Measurements from ENCODE around the gene ANKRD6. TPM values are rescaled to one million over a fixed set of nuclear protein-coding genes. Genes with fewer than 3 reads are reported as not detected.

The ANKRD6 gene
- total and polyA plus RNA-seq, 9 donors, result 5.9 to 12.2 (median 7.7) TPM

DNA sequence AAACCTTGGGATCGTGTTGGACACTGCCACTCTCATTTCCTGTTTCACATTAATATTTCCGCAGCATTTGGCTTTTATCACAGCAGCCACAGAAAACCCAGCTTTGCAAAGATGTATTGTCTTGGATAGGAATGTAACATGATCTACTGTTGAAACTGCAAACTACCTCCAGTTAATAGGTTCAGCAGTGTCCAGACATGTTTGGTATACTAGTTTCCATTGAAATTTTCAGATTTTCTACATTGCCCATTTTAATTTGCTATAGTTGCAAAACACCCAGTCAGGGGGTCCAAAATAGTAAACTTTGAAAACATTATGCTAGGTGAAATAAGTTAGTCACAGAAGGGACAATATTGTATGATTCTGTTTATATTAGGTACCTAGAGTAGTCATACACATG is 3.3 kb downstream of the ANKRD6 start:
- H3K4me3 ChIP-seq (ENCODE audit: low read length), result no peak overlapping the region
- H3K27me3 ChIP-seq (ENCODE audit: control insufficient read depth, insufficient read depth, low read length), result peaks cover 8% of the 10 kb centered on the region
- no peaks in the 10 kb centered on the region for H3K36me3 ChIP-seq (ENCODE audit: control insufficient read depth, insufficient read depth, low read length)
- no peak for DNase-seq
- H3K27ac ChIP-seq (ENCODE audit: low read length), result no peak overlapping the region
- no peaks in the 10 kb centered on the region for H3K9me3 ChIP-seq (replicated peaks; ENCODE audit: control insufficient read depth, low read depth, low read length)
- no CpG with 5 or more reads among the region's 2 CpGs for WGBS (ENCODE audit: insufficient coverage)
- H3K4me1 ChIP-seq (ENCODE audit: control insufficient read depth, insufficient read depth, low read length), result peaks cover 8% of the 10 kb centered on the region

GRCh38 chr6:89438248-89438647 is 5.3 kb downstream of the ANKRD6 start:
- Histone ChIP-seq H3K4me1 (ENCODE audit: control insufficient read depth, insufficient read depth, low read length) (peaks cover 4% of the 10 kb centered on the region), H3K36me3 (ENCODE audit: control insufficient read depth, insufficient read depth, low read length) (no peaks in the 10 kb centered on the region), H3K27me3 (ENCODE audit: control insufficient read depth, insufficient read depth, low read length) (peaks cover 4% of the 10 kb centered on the region), H3K9me3 (replicated peaks; ENCODE audit: control insufficient read depth, low read depth, low read length) (no peaks in the 10 kb centered on the region), H3K27ac (ENCODE audit: low read length) (no peak overlapping the region), H3K4me3 (ENCODE audit: low read length) (no peak overlapping the region)
- WGBS (ENCODE audit: insufficient coverage), result no CpG with 5 or more reads among the region's 1 CpG
- DNase-seq, result no peak

- no peak overlapping the region for H3K27ac ChIP-seq (ENCODE audit: low read length)
- no peak for DNase-seq
These were observed 6.1 kb downstream of the ANKRD6 start for GRCh38 chr6:89439014-89439413.

DNA sequence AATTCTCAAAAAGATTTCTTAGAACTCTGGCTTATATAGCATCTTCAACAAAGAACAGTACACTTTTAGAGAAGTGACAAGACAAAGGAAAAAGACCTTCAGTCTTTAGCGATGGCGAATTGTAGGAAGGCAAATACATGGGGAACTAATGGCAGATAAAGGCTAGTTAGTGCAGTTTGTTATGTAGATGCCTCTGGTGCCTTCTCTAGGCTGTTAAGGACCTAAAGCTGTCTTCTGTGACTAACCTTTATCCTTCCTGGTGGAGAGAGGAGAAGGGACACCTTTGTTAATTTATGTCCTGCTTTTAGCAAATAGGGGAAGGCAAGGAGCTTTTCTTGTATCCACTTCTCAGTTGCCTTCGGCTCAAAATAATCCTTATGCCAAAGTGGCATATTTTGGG is 7.2 kb downstream of the ANKRD6 start:
- Histone ChIP-seq H3K36me3 (ENCODE audit: control insufficient read depth, insufficient read depth, low read length) (no peaks in the 10 kb centered on the region), H3K9me3 (replicated peaks; ENCODE audit: control insufficient read depth, low read depth, low read length) (no peaks in the 10 kb centered on the region), H3K4me1 (ENCODE audit: control insufficient read depth, insufficient read depth, low read length) (no peaks in the 10 kb centered on the region), H3K27me3 (ENCODE audit: control insufficient read depth, insufficient read depth, low read length) (no peaks in the 10 kb centered on the region), H3K27ac (ENCODE audit: low read length) (no peak overlapping the region), H3K4me3 (ENCODE audit: low read length) (no peak overlapping the region)
- WGBS (ENCODE audit: insufficient coverage), result no CpG with 5 or more reads among the region's 3 CpGs
- no peak for DNase-seq

More at GRCh38 chr6:89439014-89439413, 6.1 kb downstream of the ANKRD6 start:
- H3K36me3 ChIP-seq (ENCODE audit: control insufficient read depth, insufficient read depth, low read length), result no peaks in the 10 kb centered on the region
- no peaks in the 10 kb centered on the region for H3K9me3 ChIP-seq (replicated peaks; ENCODE audit: control insufficient read depth, low read depth, low read length)
- no CpG with 5 or more reads among the region's 2 CpGs for WGBS (ENCODE audit: insufficient coverage)
- no peaks in the 10 kb centered on the region for H3K4me1 ChIP-seq (ENCODE audit: control insufficient read depth, insufficient read depth, low read length)
- H3K4me3 ChIP-seq (ENCODE audit: low read length), result no peak overlapping the region
- H3K27me3 ChIP-seq (ENCODE audit: control insufficient read depth, insufficient read depth, low read length), result no peaks in the 10 kb centered on the region

GRCh38 chr6:89443658-89444057 is 10.7 kb downstream of the ANKRD6 start:
- no peak overlapping the region for H3K4me3 ChIP-seq (ENCODE audit: low read length)
- no peaks in the 10 kb centered on the region for H3K36me3 ChIP-seq (ENCODE audit: control insufficient read depth, insufficient read depth, low read length)
- WGBS (ENCODE audit: insufficient coverage), result 79% methylated on average over 4 of the region's 5 CpGs
- no peak for DNase-seq
- H3K27me3 ChIP-seq (ENCODE audit: control insufficient read depth, insufficient read depth, low read length), result no peaks in the 10 kb centered on the region
- no peak overlapping the region for H3K27ac ChIP-seq (ENCODE audit: low read length)
- H3K4me1 ChIP-seq (ENCODE audit: control insufficient read depth, insufficient read depth, low read length), result no peaks in the 10 kb centered on the region
- H3K9me3 ChIP-seq (replicated peaks; ENCODE audit: control insufficient read depth, low read depth, low read length), result no peaks in the 10 kb centered on the region

- Histone ChIP-seq H3K4me1 (ENCODE audit: control insufficient read depth, insufficient read depth, low read length) (no peaks in the 10 kb centered on the region), H3K27me3 (ENCODE audit: control insufficient read depth, insufficient read depth, low read length) (no peaks in the 10 kb centered on the region), H3K36me3 (ENCODE audit: control insufficient read depth, insufficient read depth, low read length) (no peaks in the 10 kb centered on the region), H3K9me3 (replicated peaks; ENCODE audit: control insufficient read depth, low read depth, low read length) (no peaks in the 10 kb centered on the region), H3K4me3 (ENCODE audit: low read length) (no peak overlapping the region), H3K27ac (ENCODE audit: low read length) (no peak overlapping the region)
- WGBS (ENCODE audit: insufficient coverage), result 0% methylated on average over 1 of the region's 1 CpG
- no peak for DNase-seq
These were observed 16.2 kb downstream of the ANKRD6 start for GRCh38 chr6:89449193-89449592.

DNA sequence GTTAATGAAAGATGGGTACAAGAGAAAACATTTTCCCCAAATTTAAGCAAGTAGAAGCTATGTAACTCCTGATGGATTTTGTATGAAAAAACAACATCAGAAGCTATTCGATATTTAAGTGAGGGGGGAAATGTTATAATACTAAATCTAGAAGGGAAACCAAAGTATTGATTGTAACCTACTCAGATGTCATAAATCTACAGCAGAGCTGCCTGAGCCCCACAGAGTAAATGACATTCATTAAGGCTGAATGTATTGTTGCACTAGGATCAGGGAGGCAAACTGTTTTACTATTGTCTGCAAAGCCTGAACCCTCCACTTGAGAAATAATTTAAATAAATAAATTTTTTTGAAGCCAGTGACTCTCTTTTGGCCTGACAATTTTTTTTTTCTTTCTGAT is 19.3 kb downstream of the ANKRD6 start:
- no peaks in the 10 kb centered on the region for H3K36me3 ChIP-seq (ENCODE audit: control insufficient read depth, insufficient read depth, low read length)
- no peak overlapping the region for H3K27ac ChIP-seq (ENCODE audit: low read length)
- no peaks in the 10 kb centered on the region for H3K9me3 ChIP-seq (replicated peaks; ENCODE audit: control insufficient read depth, low read depth, low read length)
- no peak overlapping the region for H3K4me3 ChIP-seq (ENCODE audit: low read length)
- H3K27me3 ChIP-seq (ENCODE audit: control insufficient read depth, insufficient read depth, low read length), result no peaks in the 10 kb centered on the region
- WGBS (ENCODE audit: insufficient coverage), result no CpG with 5 or more reads among the region's 1 CpG
- DNase-seq, result no peak
- no peaks in the 10 kb centered on the region for H3K4me1 ChIP-seq (ENCODE audit: control insufficient read depth, insufficient read depth, low read length)

GRCh38 chr6:89454300-89454699 is 21.3 kb downstream of the ANKRD6 start:
- H3K27ac ChIP-seq (ENCODE audit: low read length), result no peak overlapping the region
- H3K36me3 ChIP-seq (ENCODE audit: control insufficient read depth, insufficient read depth, low read length), result no peaks in the 10 kb centered on the region
- H3K27me3 ChIP-seq (ENCODE audit: control insufficient read depth, insufficient read depth, low read length), result no peaks in the 10 kb centered on the region
- 30% methylated on average over 1 of the region's 2 CpGs for whole genome bisulfite sequencing (ENCODE audit: insufficient coverage)
- no peak overlapping the region for H3K4me3 ChIP-seq (ENCODE audit: low read length)
- H3K9me3 ChIP-seq (replicated peaks; ENCODE audit: control insufficient read depth, low read depth, low read length), result no peaks in the 10 kb centered on the region
- peak; percentile 35 for DNase-seq
- no peaks in the 10 kb centered on the region for H3K4me1 ChIP-seq (ENCODE audit: control insufficient read depth, insufficient read depth, low read length)

GRCh38 chr6:89458704-89459103 is 25.8 kb downstream of the ANKRD6 start:
- Histone ChIP-seq H3K36me3 (ENCODE audit: control insufficient read depth, insufficient read depth, low read length) (no peaks in the 10 kb centered on the region), H3K27ac (ENCODE audit: low read length) (no peak overlapping the region), H3K27me3 (ENCODE audit: control insufficient read depth, insufficient read depth, low read length) (no peaks in the 10 kb centered on the region), H3K4me3 (ENCODE audit: low read length) (no peak overlapping the region), H3K4me1 (ENCODE audit: control insufficient read depth, insufficient read depth, low read length) (no peaks in the 10 kb centered on the region), H3K9me3 (replicated peaks; ENCODE audit: control insufficient read depth, low read depth, low read length) (no peaks in the 10 kb centered on the region)
- DNase-seq, result no peak
- WGBS (ENCODE audit: insufficient coverage), result 89% methylated on average over 1 of the region's 5 CpGs

DNA sequence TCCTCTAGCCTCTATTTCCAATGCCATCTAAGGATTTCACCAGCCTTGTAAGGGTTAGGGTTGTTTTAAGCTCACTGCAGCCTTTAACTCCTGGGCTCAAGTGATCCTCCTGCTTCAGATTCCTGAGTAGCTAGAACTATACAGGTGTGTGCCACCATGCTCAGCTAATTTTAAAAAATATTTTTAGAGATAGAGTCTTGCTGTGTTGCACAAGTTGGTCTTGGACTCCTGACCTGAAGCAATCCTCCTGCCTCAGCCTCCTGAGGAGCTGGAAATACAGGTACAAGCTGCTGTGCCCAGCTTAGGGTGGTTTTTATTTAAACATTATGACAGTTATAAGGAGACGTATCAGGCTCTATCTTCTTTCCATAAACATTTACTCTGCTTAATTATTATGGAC is 26.5 kb downstream of the ANKRD6 start:
- Histone ChIP-seq H3K27me3 (ENCODE audit: control insufficient read depth, insufficient read depth, low read length) (no peaks in the 10 kb centered on the region), H3K4me3 (ENCODE audit: low read length) (no peak overlapping the region), H3K27ac (ENCODE audit: low read length) (no peak overlapping the region), H3K9me3 (replicated peaks; ENCODE audit: control insufficient read depth, low read depth, low read length) (no peaks in the 10 kb centered on the region), H3K36me3 (ENCODE audit: control insufficient read depth, insufficient read depth, low read length) (no peaks in the 10 kb centered on the region), H3K4me1 (ENCODE audit: control insufficient read depth, insufficient read depth, low read length) (no peaks in the 10 kb centered on the region)
- no peak for DNase-seq
- whole genome bisulfite sequencing (ENCODE audit: insufficient coverage), result no CpG with 5 or more reads among the region's 1 CpG

- Histone ChIP-seq H3K27me3 (ENCODE audit: control insufficient read depth, insufficient read depth, low read length) (no peaks in the 10 kb centered on the region), H3K27ac (ENCODE audit: low read length) (no peak overlapping the region), H3K4me3 (ENCODE audit: low read length) (no peak overlapping the region), H3K36me3 (ENCODE audit: control insufficient read depth, insufficient read depth, low read length) (no peaks in the 10 kb centered on the region), H3K4me1 (ENCODE audit: control insufficient read depth, insufficient read depth, low read length) (no peaks in the 10 kb centered on the region), H3K9me3 (replicated peaks; ENCODE audit: control insufficient read depth, low read depth, low read length) (no peaks in the 10 kb centered on the region)
- 80% methylated on average over 1 of the region's 7 CpGs for WGBS (ENCODE audit: insufficient coverage)
- DNase-seq, result no peak
These were observed 27.8 kb downstream of the ANKRD6 start for GRCh38 chr6:89460713-89461112.

Data from muscle of leg (tissue), 11 donors.